H9 (cell line): ENCODE data around the gene ALG14. TPM values are rescaled to one million over a fixed set of nuclear protein-coding genes. Genes with fewer than 3 reads are reported as not detected.

Experiments used
- DNase-seq: peaks from one replicate; pipeline ENCODE4 v3.0.0-alpha.2; 2017
- H2AFZ ChIP-seq: one replicate; pipeline ENCODE4 v1.6.1; 2013; ENCODE audit warnings: mild to moderate bottlenecking, low read length, control low read depth, moderate library complexity
- H2AK5ac ChIP-seq: 2 replicates; pipeline ENCODE4 v1.6.1; 2013; ENCODE audit warnings: low read length, control low read depth, mixed read lengths; ENCODE audit not compliant: insufficient read length
- H2BK120ac ChIP-seq: one replicate; pipeline ENCODE4 v1.6.1; 2013; ENCODE audit warnings: low read depth, mild to moderate bottlenecking, low read length, control low read depth, inconsistent platforms; ENCODE audit not compliant: poor library complexity, severe bottlenecking
- H2BK12ac ChIP-seq: 2 replicates; pipeline ENCODE4 v1.6.1; 2013; ENCODE audit warnings: low read length, control low read depth, mixed read lengths, low read depth; ENCODE audit not compliant: insufficient read length
- H2BK15ac ChIP-seq: 2 replicates; pipeline ENCODE4 v1.6.1; 2013; ENCODE audit warnings: low read depth, low read length, control low read depth
- H2BK20ac ChIP-seq: one replicate; pipeline ENCODE4 v1.6.1; 2013; ENCODE audit warnings: low read depth, mild to moderate bottlenecking, low read length, control low read depth, inconsistent platforms; ENCODE audit not compliant: poor library complexity, severe bottlenecking
- H2BK5ac ChIP-seq: 2 replicates; pipeline ENCODE4 v1.6.1; 2013; ENCODE audit warnings: low read length, control low read depth, mixed read lengths; ENCODE audit not compliant: insufficient read length
- H3K14ac ChIP-seq: 2 replicates; pipeline ENCODE4 v1.6.1; 2013; ENCODE audit warnings: low read length, control low read depth; ENCODE audit not compliant: insufficient read depth
- H3K18ac ChIP-seq: 2 replicates; pipeline ENCODE4 v1.6.1; 2013; ENCODE audit warnings: low read depth, mild to moderate bottlenecking, mixed read lengths, low read length, control low read depth; ENCODE audit not compliant: insufficient read length
- H3K23ac ChIP-seq: 2 replicates; pipeline ENCODE4 v1.6.1; 2013; ENCODE audit warnings: low read length, control low read depth, mixed read lengths, low read depth; ENCODE audit not compliant: insufficient read length
- H3K23me2 ChIP-seq: 2 replicates; pipeline ENCODE4 v1.6.1; 2013; ENCODE audit warnings: low read depth, mild to moderate bottlenecking, mixed read lengths, low read length, control low read depth; ENCODE audit not compliant: insufficient read length, poor library complexity, severe bottlenecking
- H3K27ac ChIP-seq: 2 replicates; pipeline ENCODE4 v1.5.1; 2013; ENCODE audit warnings: low read length, control low read depth, mixed read lengths, low read depth; ENCODE audit not compliant: insufficient read length
- H3K27me3 ChIP-seq: 2 replicates; pipeline ENCODE4 v1.6.1; 2013; ENCODE audit warnings: low read length, control low read depth, inconsistent platforms; ENCODE audit not compliant: insufficient read depth
- H3K4ac ChIP-seq: 2 replicates; pipeline ENCODE4 v1.6.1; 2013; ENCODE audit warnings: low read depth, mild to moderate bottlenecking, control low read depth, inconsistent platforms, low read length, moderate library complexity
- H3K4me1 ChIP-seq: 2 replicates; pipeline ENCODE4 v1.6.1; 2013; ENCODE audit warnings: low read length, control low read depth, inconsistent platforms; ENCODE audit not compliant: insufficient read depth
- H3K4me2 ChIP-seq: 2 replicates; pipeline ENCODE4 v1.6.1; 2013; ENCODE audit warnings: low read length, control low read depth, mixed read lengths; ENCODE audit not compliant: insufficient read length, insufficient read depth
- H3K56ac ChIP-seq: 2 replicates; pipeline ENCODE4 v1.6.1; 2013; ENCODE audit warnings: low read depth, mild to moderate bottlenecking, mixed read lengths, low read length, control low read depth; ENCODE audit not compliant: insufficient read length
- H3K79me1 ChIP-seq: 2 replicates; pipeline ENCODE4 v1.6.1; 2013; ENCODE audit warnings: low read depth, mild to moderate bottlenecking, moderate library complexity, low read length, control low read depth, inconsistent platforms; ENCODE audit not compliant: insufficient read depth, poor library complexity, severe bottlenecking
- H3K79me2 ChIP-seq: 2 replicates; pipeline ENCODE4 v1.6.1; 2013; ENCODE audit warnings: low read length, control low read depth, inconsistent platforms; ENCODE audit not compliant: insufficient read depth
- H3K9ac ChIP-seq: 2 replicates; pipeline ENCODE4 v1.6.1; 2013; ENCODE audit warnings: low read length, control low read depth, mixed read lengths; ENCODE audit not compliant: insufficient read length; ENCODE audit errors: extremely low read depth
- H3K9me3 ChIP-seq: one replicate; pipeline ENCODE4 v1.6.1; 2013; ENCODE audit warnings: low read depth, low read length, inconsistent platforms; ENCODE audit not compliant: control insufficient read depth
- H3T11ph ChIP-seq: one replicate; pipeline ENCODE4 v1.6.1; 2013; ENCODE audit warnings: mild to moderate bottlenecking, low read length, control low read depth, inconsistent platforms
- H4K20me1 ChIP-seq: one replicate; pipeline ENCODE4 v1.6.1; 2013; ENCODE audit not compliant: control insufficient read depth, insufficient read length, insufficient read depth
- H4K5ac ChIP-seq: 2 replicates; pipeline ENCODE4 v1.6.1; 2013; ENCODE audit warnings: low read depth, mild to moderate bottlenecking, mixed read lengths, low read length, control low read depth; ENCODE audit not compliant: insufficient read length
- H4K8ac ChIP-seq: replicated peaks from 2 replicates; pipeline ENCODE4 v1.6.1; 2013; ENCODE audit warnings: low read length, control low read depth, mixed read lengths, low read depth; ENCODE audit not compliant: insufficient read length
- H4K91ac ChIP-seq: 2 replicates; pipeline ENCODE4 v1.6.1; 2013; ENCODE audit warnings: low read depth, mild to moderate bottlenecking, moderate library complexity, mixed read lengths, low read length, control low read depth; ENCODE audit not compliant: insufficient read length
- H3K27ac Mint-ChIP-seq, 3 experiments: 2 replicates in 2 of 3; 3 replicates in 1 of 3; pipeline ENCODE4 v1.8.0; 2020 to 2021; ENCODE audit warnings: mixed read lengths in 3 of 3, mild to moderate bottlenecking in 1 of 3, moderate library complexity in 1 of 3
- H3K27me3 Mint-ChIP-seq: 2 replicates; pipeline ENCODE4 v1.8.0; 2021; ENCODE audit warnings: low read depth, mild to moderate bottlenecking, moderate library complexity, mixed read lengths
- H3K36me3 Mint-ChIP-seq, 3 experiments: 2 replicates in 2 of 3; 3 replicates in 1 of 3; pipeline ENCODE4 v1.8.0; 2020 to 2021; ENCODE audit warnings: low read depth in 3 of 3, mixed read lengths in 3 of 3; ENCODE audit not compliant: insufficient read depth in 1 of 3
- H3K4me1 Mint-ChIP-seq, 2 experiments: 2 replicates each; pipeline ENCODE4 v1.8.0; 2020; ENCODE audit warnings: mixed read lengths in 2 of 2
- H3K4me3 Mint-ChIP-seq, 2 experiments: 2 replicates in 1 of 2; 3 replicates in 1 of 2; pipeline ENCODE4 v1.8.0; 2020 to 2021; ENCODE audit warnings: mild to moderate bottlenecking in 2 of 2, mixed read lengths in 2 of 2, moderate library complexity in 1 of 2
- H3K9me3 Mint-ChIP-seq, 2 experiments: 2 replicates in 1 of 2; 3 replicates in 1 of 2; pipeline ENCODE4 v1.8.0; 2020; ENCODE audit warnings: mild to moderate bottlenecking in 2 of 2, mixed read lengths in 2 of 2, moderate library complexity in 1 of 2
- WGBS: extraction: QIAGEN DNeasy Blood & Tissue Kit; methylation state at CpG from one replicate; pipeline ENCODE4 v1.1.7; 2013; ENCODE audit warnings: missing lambda C conversion rate, low lambda C conversion rate, mixed read lengths; ENCODE audit not compliant: insufficient read length; ENCODE audit errors: extremely low coverage; 5-methylcytosine and 5-hydroxymethylcytosine counted together
- total RNA-seq: library from RNA; stranded (reverse); gene quantifications from 2 replicates; pipeline ENCODE4 v1.2.1, GENCODE V29; 2021
- TF ChIP-seq, protein P1 (sequence below): fragments of 200-600 bp; sonication (generic); conservative IDR thresholded peaks from 3 replicates; pipeline ENCODE4 v1.8.0; 2021; ENCODE audit warnings: antibody characterized with exemption, mild to moderate bottlenecking

The ALG14 gene
- total RNA-seq, 1 experiment from 2014 or later: 2.5 TPM

DNA sequence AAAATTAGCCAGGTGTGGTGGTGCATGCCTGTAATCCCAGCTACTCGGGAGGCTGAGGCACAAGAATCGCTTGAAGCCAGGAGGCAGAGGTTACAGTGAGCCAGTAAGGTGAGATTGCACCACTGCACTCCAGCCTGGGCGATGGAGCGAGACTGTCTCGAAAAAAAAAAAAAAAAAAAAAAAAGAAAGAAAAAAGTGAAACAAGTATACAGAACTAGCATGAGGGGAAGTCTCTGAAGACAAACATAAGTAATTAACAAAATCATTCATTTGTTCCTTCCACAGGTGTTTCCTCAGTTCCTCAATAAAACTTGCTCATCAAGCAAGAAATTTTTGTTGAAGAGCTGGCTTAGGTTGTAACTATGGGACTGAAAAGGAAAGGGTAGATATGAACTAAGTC lies 93.6 kb downstream of the ALG14 start:
- H3K27me3 Mint-ChIP-seq: no peaks in the 10 kb centered on the region
- Histone ChIP-seq H2BK12ac (no peak overlapping the region), H4K91ac (no peak overlapping the region), H3K23ac (no peak overlapping the region), H3K56ac (no peak overlapping the region), H4K20me1 (no peaks in the 10 kb centered on the region), H3K9ac (no peak overlapping the region), H3K4me2 (no peak overlapping the region), H3K4me1 (no peaks in the 10 kb centered on the region), H3K27ac (no peak overlapping the region), H2BK20ac (no peak overlapping the region), H4K5ac (no peak overlapping the region), H2BK15ac (no peak overlapping the region), H2AK5ac (no peak overlapping the region), H3K9me3 (no peaks in the 10 kb centered on the region), H3K79me1 (no peaks in the 10 kb centered on the region), H3K23me2 (no peaks in the 10 kb centered on the region), H3T11ph (no peak overlapping the region), H4K8ac (no peak overlapping the region), H2BK120ac (no peak overlapping the region), H3K18ac (no peak overlapping the region), H2BK5ac (no peak overlapping the region), H3K79me2 (no peaks in the 10 kb centered on the region), H3K14ac (no peak overlapping the region), H2AFZ (no peak overlapping the region), H3K27me3 (no peaks in the 10 kb centered on the region), H3K4ac (no peak overlapping the region)
- H3K9me3 Mint-ChIP-seq: no peaks in the 10 kb centered on the region; a peak in 2 of 5 replicates
- H3K4me3 Mint-ChIP-seq: no peak overlapping the region
- TF ChIP-seq, protein P1, sequence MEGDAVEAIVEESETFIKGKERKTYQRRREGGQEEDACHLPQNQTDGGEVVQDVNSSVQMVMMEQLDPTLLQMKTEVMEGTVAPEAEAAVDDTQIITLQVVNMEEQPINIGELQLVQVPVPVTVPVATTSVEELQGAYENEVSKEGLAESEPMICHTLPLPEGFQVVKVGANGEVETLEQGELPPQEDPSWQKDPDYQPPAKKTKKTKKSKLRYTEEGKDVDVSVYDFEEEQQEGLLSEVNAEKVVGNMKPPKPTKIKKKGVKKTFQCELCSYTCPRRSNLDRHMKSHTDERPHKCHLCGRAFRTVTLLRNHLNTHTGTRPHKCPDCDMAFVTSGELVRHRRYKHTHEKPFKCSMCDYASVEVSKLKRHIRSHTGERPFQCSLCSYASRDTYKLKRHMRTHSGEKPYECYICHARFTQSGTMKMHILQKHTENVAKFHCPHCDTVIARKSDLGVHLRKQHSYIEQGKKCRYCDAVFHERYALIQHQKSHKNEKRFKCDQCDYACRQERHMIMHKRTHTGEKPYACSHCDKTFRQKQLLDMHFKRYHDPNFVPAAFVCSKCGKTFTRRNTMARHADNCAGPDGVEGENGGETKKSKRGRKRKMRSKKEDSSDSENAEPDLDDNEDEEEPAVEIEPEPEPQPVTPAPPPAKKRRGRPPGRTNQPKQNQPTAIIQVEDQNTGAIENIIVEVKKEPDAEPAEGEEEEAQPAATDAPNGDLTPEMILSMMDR: no peak
- no peaks in the 10 kb centered on the region for H3K36me3 Mint-ChIP-seq
- H3K27ac Mint-ChIP-seq: no peak overlapping the region
- H3K4me1 Mint-ChIP-seq: 0 out of 4 replicates have a peak, but pooled peaks cover 0 to 3% of the 10 kb centered on the region in 2 experiments
- no CpG with 5 or more reads among the region's 5 CpGs for WGBS
- no peak for DNase-seq
